HL-60/S4 treated with retinoic acid at 250 ng/mL for 4 days and 3 days (cell line): Measurements from ENCODE around the gene ZSWIM1.

Source experiments
- in situ Hi-C: fragments of 300-500 bp; cut with MboI; formaldehyde crosslinking; loops from 2 replicates; pipeline ENCODE4 v1.7.0; 2022; ENCODE audit warnings: low sequenced_read_pairs

ZSWIM1 gene

DNA sequence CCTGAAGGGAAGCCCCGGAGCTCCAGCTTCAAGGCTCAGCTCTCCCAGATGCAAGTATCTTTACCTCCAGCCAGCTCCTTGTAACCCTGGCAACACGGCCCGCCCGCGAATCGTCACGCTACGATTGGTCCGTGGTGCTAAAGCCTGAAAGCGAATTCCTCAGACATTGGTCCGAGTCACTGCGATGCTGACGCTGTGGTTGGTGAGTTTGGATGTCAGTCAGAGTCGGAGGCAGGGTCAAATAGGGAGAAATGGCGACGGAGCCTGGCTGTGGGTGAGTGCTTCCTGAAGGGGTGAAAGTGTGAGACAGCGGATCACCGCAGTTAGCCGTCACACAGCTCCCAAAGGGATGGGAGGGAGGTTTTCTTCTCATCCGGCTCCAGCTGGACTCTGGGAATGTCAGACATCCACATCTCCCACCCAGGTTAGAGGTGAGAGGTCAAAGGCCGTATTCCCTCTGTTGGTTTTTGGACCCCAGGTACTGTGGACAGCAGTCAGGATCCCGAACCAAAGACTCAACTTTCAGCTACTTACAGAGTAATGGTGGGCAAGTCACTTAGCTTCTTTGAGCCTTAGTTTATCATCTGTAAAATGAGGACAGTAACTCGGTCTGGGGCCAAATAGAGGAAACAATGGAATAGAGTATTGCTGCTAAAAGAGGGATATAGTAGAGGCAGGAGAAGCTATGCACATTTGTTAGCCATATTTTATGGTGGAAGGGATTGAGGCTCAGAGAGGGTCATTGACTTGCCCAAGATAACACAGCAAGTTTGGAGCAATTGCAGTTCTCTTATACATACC is at the start of gene ZSWIM1:
TSS of gene ZSWIM1 (plus strand) at position 240 of the 801 bp plus-strand sequence. CDS start 1,366 bp downstream, outside the sequence.
- in situ Hi-C loops = no loop called here

GRCh38 chr20:45832619-45833018 is 48.4 kb upstream of the ZSWIM1 start:
- in situ Hi-C loops = no loop called here

DNA sequence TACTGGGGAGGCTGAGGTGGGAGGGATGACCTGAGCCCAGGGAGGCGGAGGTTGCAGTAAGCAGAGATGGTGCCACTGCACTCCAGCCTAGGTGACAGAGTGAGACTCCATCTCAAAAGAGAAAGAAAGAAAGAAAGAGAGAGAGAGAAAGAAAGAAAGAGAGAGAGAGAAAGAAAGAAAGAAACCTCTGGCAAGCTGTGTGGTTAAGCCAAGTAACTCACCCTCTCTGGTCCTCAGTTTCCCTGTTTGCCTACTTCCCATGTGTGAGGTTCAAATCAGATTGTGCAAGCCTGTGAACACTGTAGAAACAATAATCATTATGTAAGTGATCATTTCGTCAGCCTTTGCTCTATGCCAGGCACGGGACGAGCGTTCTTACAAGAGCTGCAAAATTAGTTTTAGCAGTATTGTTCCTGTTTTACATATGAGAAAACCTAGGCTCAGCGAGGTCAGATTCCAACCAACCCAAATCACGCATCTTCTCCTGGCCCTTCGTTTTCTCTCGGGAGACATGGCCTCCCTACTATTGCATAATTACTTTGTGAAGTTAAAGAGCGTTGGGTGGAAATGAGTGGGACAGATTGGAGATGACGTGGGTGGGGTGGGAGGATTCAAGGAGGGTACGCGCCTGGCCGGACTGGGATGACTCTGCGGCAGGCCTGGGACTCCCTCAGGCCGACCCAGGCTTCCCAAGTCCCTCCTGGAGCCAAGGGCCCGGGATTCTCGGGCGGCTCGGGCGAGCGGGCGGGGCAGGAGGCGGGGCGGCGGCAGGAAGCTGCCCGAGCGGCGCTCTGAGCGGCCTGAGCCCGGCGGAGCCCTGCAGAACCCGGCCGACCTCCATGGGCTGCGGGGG is 47.8 kb upstream of the ZSWIM1 start, which contains the start of gene SNX21:
TSS of gene SNX21 (plus strand) at position 770 of the 853 bp plus-strand sequence. CDS start 121 bp downstream, outside the sequence.
- in situ Hi-C loops = no loop called here

DNA sequence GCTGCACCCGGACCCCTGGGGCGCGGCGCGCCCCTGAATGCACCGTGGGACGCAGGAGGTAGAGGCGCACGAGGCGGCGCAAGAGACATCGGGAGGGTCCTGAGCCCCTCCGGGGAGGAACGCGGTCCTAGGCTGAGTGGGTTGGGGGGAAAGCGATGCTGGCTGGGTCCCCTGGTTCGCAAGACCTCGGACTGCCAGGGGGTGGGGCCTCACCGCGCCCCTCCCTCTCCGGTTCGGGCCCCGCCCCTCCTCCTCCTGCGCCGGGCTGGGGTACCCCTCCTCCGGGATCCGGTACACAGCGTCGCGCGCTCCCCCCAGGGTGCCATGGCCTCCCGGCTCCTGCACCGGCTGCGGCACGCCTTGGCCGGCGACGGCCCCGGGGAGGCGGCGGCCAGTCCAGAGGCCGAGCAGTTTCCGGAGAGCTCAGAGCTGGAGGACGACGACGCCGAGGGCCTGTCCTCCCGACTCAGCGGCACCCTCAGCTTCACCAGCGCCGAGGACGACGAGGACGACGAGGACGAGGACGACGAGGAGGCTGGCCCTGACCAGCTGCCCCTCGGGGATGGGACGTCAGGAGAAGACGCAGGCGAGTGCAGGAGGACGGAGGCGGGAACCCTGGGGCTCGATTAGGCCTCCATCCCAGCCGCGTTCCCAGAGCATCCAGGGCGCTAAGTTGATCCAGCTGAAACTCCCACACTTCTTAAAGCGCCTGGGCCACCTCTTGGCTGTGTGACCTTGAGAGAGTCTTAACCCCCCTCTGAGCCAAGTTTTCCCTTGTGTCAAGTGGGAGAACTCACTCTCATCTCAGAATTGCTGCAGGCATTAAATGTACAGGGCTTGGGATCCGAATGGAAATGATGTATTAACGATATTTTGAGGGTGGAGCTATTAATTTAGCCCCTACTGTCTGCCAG is 46.9 kb upstream of the ZSWIM1 start:
- in situ Hi-C loops = no loop called here

DNA sequence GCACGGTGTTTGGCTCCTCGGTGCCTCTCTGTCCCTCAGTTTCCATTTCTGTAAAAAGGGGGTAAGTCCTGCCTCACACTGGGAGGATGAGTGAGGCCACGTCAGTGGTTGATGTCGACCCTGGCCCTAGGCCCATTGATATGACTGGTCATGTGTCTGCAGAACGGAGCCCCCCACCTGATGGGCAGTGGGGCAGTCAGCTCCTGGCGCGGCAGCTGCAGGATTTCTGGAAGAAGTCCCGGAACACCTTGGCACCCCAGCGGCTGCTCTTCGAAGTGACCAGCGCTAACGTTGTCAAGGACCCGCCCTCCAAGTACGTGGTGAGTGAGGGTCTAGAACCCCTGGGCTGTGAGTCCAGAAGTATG is 46.2 kb upstream of the ZSWIM1 start:
- in situ Hi-C loops = no loop called here

DNA sequence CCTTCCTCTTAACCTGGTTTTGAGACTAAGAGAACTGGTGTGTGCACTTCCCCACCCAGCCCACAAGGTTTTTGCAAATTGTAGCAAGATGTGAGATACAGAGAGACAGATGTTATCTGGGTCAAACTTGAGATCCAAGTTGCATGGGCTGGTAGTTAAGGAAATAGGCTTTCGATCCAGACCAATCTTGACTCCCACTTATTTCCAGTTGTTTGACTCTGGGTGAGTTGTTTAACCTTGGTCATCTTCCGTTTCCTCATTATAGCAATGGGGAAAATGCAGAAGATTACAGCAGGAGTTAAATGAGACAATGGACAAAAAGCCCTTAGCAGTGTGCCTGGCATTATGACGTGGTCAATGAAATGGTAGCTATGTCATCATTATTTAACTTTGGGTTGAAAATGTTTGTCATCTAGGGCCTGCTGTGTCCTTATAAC is 45.7 kb upstream of the ZSWIM1 start:
- in situ Hi-C loops = no loop called here

DNA sequence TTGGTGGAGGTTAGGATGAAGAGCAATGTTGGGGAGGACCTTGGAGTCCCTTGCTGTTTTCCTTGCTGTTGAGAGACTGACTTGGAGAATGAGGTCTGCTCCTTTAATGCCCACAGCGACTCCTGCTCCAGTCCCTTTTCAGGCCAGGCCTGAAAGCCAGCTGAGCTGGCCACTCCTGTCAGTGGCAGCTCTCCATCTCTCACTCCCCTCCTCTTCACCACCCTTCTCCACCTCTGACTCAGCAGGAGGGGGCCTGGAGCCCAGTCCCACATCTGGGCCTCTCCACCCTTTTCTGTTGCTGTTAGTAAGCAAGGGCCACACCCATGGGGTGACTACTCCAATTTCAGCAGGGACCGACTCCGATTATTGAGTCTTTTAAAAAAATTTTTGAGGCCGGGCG is 45.2 kb upstream of the ZSWIM1 start:
- in situ Hi-C loops = no loop called here

GRCh38 chr20:45836841-45837240 is 44.2 kb upstream of the ZSWIM1 start:
- in situ Hi-C loops = no loop called here

- in situ Hi-C loops = no loop called here
Observed at GRCh38 chr20:45840700-45841198, 40.3 kb upstream of the ZSWIM1 start.

DNA sequence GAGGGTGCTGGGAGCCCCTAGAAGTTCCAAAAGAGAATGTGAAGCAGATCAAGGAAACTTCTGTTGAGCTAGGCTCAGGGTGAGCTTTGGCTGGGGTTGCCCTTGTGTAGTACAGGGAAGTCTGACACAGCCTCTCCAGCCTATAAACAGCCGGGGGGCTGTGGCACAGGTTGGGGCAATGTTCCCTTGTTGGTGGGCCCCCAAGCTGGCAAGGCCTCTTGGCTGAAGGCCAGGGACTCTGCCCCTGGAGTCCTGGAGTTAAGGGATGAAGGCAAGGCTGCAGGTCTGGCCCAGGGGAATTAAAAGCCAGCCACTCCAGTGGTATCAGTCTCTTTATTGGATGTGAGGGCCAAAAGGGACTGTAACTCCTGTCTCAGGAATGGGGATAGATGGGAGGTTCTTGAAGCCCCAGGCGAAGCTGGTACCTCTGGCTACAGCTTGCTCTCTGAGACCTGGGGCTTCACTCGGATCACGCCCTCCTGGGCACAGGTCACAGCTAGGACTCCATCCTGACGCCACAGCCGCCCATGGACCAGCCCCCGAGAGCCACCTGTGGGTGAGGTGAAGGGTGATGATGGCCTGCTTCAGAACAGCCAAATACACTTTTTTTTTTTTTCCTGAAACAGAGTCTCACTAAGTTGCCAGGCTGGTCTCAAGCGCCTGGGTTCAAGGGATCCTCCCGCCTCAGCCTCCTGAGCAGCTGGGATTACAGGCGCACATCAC is 39.5 kb upstream of the ZSWIM1 start:
- in situ Hi-C loops = no loop called here

- in situ Hi-C loops = no loop called here
Observed at GRCh38 chr20:45842169-45842812, 38.7 kb upstream of the ZSWIM1 start.

DNA sequence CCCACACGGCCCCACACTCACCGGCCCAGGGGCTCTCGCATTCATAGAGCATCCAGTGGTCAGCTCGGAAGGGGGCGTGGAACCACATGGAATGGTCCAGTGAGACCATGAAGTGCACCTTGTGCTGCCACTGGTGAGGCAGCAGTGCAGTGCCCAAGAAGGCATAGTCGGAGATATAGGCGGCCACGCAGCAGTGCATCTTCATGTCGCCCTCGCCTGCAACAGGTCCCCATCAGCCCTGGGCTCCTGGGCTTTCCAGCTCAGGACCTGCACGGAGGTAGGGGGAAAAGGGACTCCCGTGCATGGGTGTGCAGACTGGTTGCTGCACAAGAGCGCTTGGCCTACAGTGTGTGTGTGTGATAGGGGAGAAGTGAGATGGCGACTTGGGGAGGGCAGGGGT is 37.5 kb upstream of the ZSWIM1 start:
- in situ Hi-C loops = no loop called here

DNA sequence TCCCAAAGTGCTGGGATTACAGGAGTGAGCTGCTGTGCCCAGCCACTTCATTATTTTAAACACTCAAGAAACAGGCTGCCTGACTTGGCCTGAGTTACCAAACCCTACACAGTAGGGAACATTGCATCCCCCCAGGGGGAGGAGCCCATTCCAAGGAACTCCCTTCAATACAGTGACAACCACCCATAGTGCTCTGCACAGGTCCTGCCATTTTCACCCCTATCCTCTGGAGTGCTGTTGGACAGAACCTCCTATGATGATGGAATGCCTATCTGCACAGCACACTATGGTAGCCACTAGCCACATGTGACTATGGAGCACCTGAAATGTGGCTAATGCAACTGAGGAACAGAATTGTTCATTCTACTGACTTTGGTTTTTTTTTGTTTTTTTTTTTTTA is 35.6 kb upstream of the ZSWIM1 start:
- in situ Hi-C loops = no loop called here

DNA sequence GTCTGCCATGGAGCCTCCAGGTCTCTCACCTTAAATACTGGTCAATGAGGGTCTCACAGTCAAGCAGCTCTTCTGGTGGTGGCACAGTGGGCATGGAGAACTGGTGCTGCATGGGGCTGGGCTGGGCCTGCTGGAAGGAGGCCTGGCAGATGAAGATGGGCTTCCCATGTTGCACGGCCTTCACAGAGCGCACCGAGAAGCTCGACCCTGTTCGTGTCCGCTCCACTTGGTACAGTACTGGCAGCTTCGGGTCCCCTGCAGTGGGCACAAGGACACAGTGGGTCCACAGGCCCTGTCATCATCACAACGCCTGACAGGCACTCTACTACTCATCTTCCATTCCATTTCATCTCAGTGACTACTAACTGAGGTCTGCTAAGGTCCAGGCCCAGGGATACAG is 32.6 kb upstream of the ZSWIM1 start:
- in situ Hi-C loops = no loop called here

- in situ Hi-C loops = no loop called here
Observed at GRCh38 chr20:45848969-45849582, 32.0 kb upstream of the ZSWIM1 start.

DNA sequence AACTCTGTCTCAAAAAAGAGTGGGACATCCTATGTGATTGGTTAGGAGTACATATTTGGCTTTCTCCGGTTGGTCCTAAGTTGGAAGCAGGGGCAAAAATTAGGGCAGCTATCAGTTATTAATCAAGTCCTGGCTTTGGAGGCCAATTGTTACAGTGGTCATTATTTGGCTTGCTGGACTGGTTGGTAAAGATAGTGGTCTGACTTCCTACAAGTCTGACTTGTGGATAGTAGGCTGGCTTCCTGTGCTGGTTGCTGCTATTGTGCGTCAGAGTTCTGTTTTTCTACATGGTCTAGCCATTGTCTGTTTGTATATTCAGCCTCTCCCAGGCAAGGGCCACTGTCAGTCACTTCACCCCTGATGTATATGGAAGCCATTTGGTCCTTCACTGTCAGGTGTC is 30.8 kb upstream of the ZSWIM1 start:
- in situ Hi-C loops = no loop called here

DNA sequence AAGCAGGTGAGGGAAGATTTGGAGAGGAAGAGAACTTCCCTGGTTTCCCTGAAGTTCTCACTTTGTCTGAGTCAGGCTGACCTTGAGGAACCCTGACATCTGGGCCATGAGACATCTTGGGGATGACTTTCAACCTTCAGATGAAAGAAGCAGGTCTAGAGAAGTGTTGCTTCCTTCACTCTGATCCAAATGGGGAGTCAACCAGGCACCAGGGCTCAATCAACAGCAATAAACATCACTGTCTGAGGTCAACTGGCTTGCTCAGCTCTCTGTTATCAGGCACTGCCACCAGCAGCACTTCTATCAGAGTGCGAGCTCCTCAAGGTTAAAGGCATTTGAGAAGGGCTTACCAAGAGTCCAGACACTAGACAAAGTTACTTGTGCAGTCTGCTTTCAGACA is 30.1 kb upstream of the ZSWIM1 start:
- in situ Hi-C loops = no loop called here

- in situ Hi-C loops = no loop called here
Observed at GRCh38 chr20:45851501-45851900, 29.5 kb upstream of the ZSWIM1 start.

- in situ Hi-C loops = no loop called here
Observed at GRCh38 chr20:45852326-45852725, 28.7 kb upstream of the ZSWIM1 start.
